GM23248 (cell line): ENCODE results near the gene SLC7A10. TPM values are rescaled to one million over a fixed set of nuclear protein-coding genes. Genes with fewer than 3 reads are reported as not detected.
"Not testable (repeated sequence)": the region's sequence is repeated elsewhere in the genome, so short reads cannot be mapped to it uniquely, and the experiment has no call there.

Experiments
- DNase-seq: peaks from one replicate; pipeline ENCODE4 v3.0.0-alpha.2; 2015
- H2AFZ ChIP-seq: fragments of 200-600 bp; sonication (generic); 2 replicates; pipeline ENCODE4 v1.6.1; 2016; ENCODE audit warnings: antibody characterized with exemption
- H3F3A ChIP-seq: fragments of 200-600 bp; sonication (generic); 2 replicates; pipeline ENCODE4 v1.6.1; 2016; ENCODE audit warnings: mild to moderate bottlenecking, antibody characterized with exemption, mixed run types; ENCODE audit not compliant: insufficient read depth
- H3K27ac ChIP-seq: fragments of 200-600 bp; sonication (generic); 2 replicates; pipeline ENCODE4 v1.5.1; 2016; ENCODE audit warnings: mild to moderate bottlenecking
- H3K27me3 ChIP-seq: fragments of 200-600 bp; sonication (generic); replicated peaks from 2 replicates; pipeline ENCODE4 v1.6.1; 2016; ENCODE audit warnings: mild to moderate bottlenecking; ENCODE audit not compliant: insufficient read depth
- H3K36me3 ChIP-seq: fragments of 200-600 bp; sonication (generic); 2 replicates; pipeline ENCODE4 v1.6.1; 2016; ENCODE audit warnings: low read depth, mild to moderate bottlenecking
- H3K4me1 ChIP-seq: fragments of 200-600 bp; sonication (generic); 2 replicates; pipeline ENCODE4 v1.6.1; 2016; ENCODE audit warnings: mild to moderate bottlenecking; ENCODE audit not compliant: insufficient read depth
- H3K4me2 ChIP-seq: fragments of 200-600 bp; sonication (generic); one replicate; pipeline ENCODE4 v1.6.1; 2016; ENCODE audit warnings: mild to moderate bottlenecking; ENCODE audit not compliant: unreplicated experiment
- H3K4me3 ChIP-seq: fragments of 200-600 bp; sonication (generic); 2 replicates; pipeline ENCODE4 v1.5.1; 2016; ENCODE audit warnings: mild to moderate bottlenecking
- H3K79me2 ChIP-seq: fragments of 200-600 bp; sonication (generic); 2 replicates; pipeline ENCODE4 v1.6.1; 2016; ENCODE audit warnings: mild to moderate bottlenecking; ENCODE audit not compliant: insufficient read depth
- H3K9ac ChIP-seq: fragments of 200-600 bp; sonication (generic); 2 replicates; pipeline ENCODE4 v1.6.1; 2016; ENCODE audit warnings: mild to moderate bottlenecking
- H3K9me2 ChIP-seq: fragments of 200-600 bp; sonication (generic); 2 replicates; pipeline ENCODE4 v1.6.1; 2016; ENCODE audit warnings: mixed run types, mild to moderate bottlenecking, moderate library complexity; ENCODE audit not compliant: insufficient read depth
- H3K9me3 ChIP-seq: fragments of 200-600 bp; sonication (generic); one replicate; pipeline ENCODE4 v1.6.1; 2017; ENCODE audit warnings: low read depth
- H4K20me1 ChIP-seq: fragments of 200-600 bp; sonication (generic); 2 replicates; pipeline ENCODE4 v1.6.0; 2016; ENCODE audit not compliant: insufficient read depth
- EZH2 ChIP-seq: fragments of 200-600 bp; sonication (generic); IDR thresholded peaks from 2 replicates; pipeline ENCODE4 v1.6.1; 2018; ENCODE audit warnings: antibody characterized with exemption, mild to moderate bottlenecking; ENCODE audit not compliant: insufficient read depth, poor library complexity, severe bottlenecking
- EZH2phosphoT487 ChIP-seq: fragments of 200-600 bp; sonication (generic); IDR thresholded peaks from 2 replicates; pipeline ENCODE4 v1.6.1; 2018; ENCODE audit warnings: antibody characterized with exemption, moderate library complexity, mild to moderate bottlenecking, low read depth; ENCODE audit not compliant: insufficient read depth
- WGBS, 2 experiments: methylation state at CpG; one replicate each; pipeline ENCODE4 v1.1.6; 2015 to 2017; ENCODE audit warnings: low lambda C conversion rate in 2 of 2, low coverage in 1 of 2; ENCODE audit errors: missing lambda C conversion rate in 2 of 2; 5-methylcytosine and 5-hydroxymethylcytosine counted together
- in situ Hi-C: fragments of 300-500 bp; cut with MboI; formaldehyde crosslinking; loops from 2 replicates; pipeline ENCODE4 v1.15.0; 2020
- polyA plus RNA-seq: library from polyadenylated mRNA; unstranded; fragments of >200 nt; fragmentation: Nextera tagmentation; extraction: Ambion mirVana; gene quantifications from 2 replicates; pipeline ENCODE4 v1.2.1, GENCODE V29; 2016
- total RNA-seq: library from RNA; depleted of rRNA; stranded (reverse); fragments of >200 nt; shearing (Covaris generic); gene quantifications from 2 replicates; pipeline ENCODE4 v1.2.3, GENCODE V29; 2014

Gene SLC7A10
- total and polyA plus RNA-seq, 2 experiments from 2014 or later = not detected

DNA sequence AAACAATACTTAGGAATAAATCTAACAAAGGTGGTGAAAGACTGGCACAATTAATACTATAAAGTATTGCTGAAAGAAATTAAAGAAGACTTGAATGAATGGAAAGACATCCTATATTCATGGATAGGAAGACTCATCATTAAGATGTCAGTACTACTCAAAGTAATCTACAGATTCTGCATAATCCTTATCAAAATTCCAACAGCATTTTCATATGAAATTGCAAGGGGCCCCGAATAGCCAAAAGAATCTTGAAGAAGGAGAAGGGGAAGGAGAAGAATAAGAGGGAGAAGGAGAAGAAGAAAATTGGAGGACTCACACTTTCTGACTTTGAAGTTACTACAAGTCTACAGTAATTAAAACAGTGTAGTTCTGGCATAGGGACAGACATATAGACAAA is 57.1 kb downstream of the SLC7A10 start:
- no peaks in the 10 kb centered on the region for H3K36me3 ChIP-seq
- H3K9me2 ChIP-seq = no peaks in the 10 kb centered on the region
- DNase-seq = no peak
- H3K79me2 ChIP-seq = no peaks in the 10 kb centered on the region
- no peak overlapping the region for H2AFZ ChIP-seq
- no peak overlapping the region for H3K9ac ChIP-seq
- H3K27me3 ChIP-seq = no peaks in the 10 kb centered on the region
- no peaks in the 10 kb centered on the region for H3K9me3 ChIP-seq
- H3K4me2 ChIP-seq = no peak overlapping the region
- peaks cover 3% of the 10 kb centered on the region; the same call in 1 of the 2 replicates for H3F3A ChIP-seq
- no peak overlapping the region for H3K27ac ChIP-seq
- no peak overlapping the region for H3K4me3 ChIP-seq
- in situ Hi-C loops = no loop called here
- H4K20me1 ChIP-seq = no peaks in the 10 kb centered on the region
- TF ChIP-seq EZH2 (no peak), EZH2phosphoT487 (no peak)
- 46 to 72% methylated on average over 1 of the region's 1 CpG for WGBS, 2 experiments
- peaks cover 8% of the 10 kb centered on the region for H3K4me1 ChIP-seq

DNA sequence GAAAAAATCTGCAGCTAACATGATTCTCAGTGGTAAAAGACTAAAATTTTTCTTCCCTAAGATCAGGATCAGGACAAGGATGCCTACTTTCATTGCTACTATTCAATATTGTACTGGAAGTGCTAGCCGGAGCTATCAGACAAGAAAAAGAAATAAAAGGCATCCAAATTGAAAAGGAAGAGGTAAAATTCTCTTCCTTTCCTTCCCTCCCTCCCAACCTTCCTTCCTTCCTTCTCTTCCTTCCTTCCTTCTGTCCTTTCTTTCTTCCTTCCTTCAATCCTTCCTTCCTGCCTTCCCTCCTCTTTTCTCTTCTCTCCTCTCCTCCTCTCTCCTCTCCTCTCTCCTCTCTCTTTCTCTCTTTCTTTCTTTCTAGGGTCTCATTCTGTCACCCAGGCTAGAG is 58.2 kb downstream of the SLC7A10 start:
- H3K36me3 ChIP-seq = no peaks in the 10 kb centered on the region
- H3F3A ChIP-seq = peaks cover 3% of the 10 kb centered on the region; the same call in 1 of the 2 replicates
- in situ Hi-C loops = no loop called here
- no peak for DNase-seq
- H3K27me3 ChIP-seq = no peaks in the 10 kb centered on the region
- no peak overlapping the region for H3K4me2 ChIP-seq
- H3K27ac ChIP-seq = no peak overlapping the region
- 88% methylated on average over 1 of the region's 1 CpG for WGBS, 2 experiments
- H4K20me1 ChIP-seq = no peaks in the 10 kb centered on the region
- H3K79me2 ChIP-seq = no peaks in the 10 kb centered on the region
- no peak overlapping the region for H3K9ac ChIP-seq
- H3K9me2 ChIP-seq = no peaks in the 10 kb centered on the region
- no peaks in the 10 kb centered on the region for H3K9me3 ChIP-seq
- TF ChIP-seq EZH2 (no peak), EZH2phosphoT487 (no peak)
- H3K4me3 ChIP-seq = no peak overlapping the region
- H3K4me1 ChIP-seq = peaks cover 8% of the 10 kb centered on the region
- no peak overlapping the region for H2AFZ ChIP-seq

GRCh38 chr19:33166037-33166436 is 59.6 kb downstream of the SLC7A10 start:
- H4K20me1 ChIP-seq, H3K9me2 ChIP-seq, H3K36me3 ChIP-seq, H3K27me3 ChIP-seq, H2AFZ ChIP-seq, H3K4me2 ChIP-seq, H3F3A ChIP-seq, H3K4me3 ChIP-seq, DNase-seq, H3K9ac ChIP-seq, H3K4me1 ChIP-seq, H3K79me2 ChIP-seq, H3K27ac ChIP-seq, in situ Hi-C loops, H3K9me3 ChIP-seq: not testable (repeated sequence)
- WGBS, 2 experiments = 47 to 50% methylated on average over 6 of the region's 6 CpGs

DNA sequence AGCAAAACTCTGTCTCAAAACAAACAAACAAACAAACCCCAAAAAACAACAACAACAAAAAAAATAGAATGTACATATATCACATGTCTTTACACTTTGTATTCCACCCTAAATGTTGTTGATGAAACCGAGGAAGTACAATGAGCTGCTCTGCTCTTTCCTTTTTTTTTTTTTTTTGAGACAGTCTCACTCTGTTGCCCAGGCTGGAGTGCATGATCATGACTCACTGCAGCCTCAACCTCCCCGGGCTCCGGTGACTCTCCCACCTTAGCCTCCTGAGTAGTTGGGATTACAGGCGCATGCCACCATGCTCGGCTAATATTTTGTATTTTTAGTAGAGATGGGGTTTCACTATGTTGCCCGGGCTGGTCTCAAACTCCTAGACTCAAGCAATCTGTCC is 62.2 kb downstream of the SLC7A10 start:
- H3K36me3 ChIP-seq = no peaks in the 10 kb centered on the region
- no peaks in the 10 kb centered on the region for H4K20me1 ChIP-seq
- H3K9me3 ChIP-seq = no peaks in the 10 kb centered on the region
- H3K4me2 ChIP-seq = no peak overlapping the region
- H2AFZ ChIP-seq = no peak overlapping the region
- H3K79me2 ChIP-seq = no peaks in the 10 kb centered on the region
- H3K4me1 ChIP-seq = no peaks in the 10 kb centered on the region
- H3K27ac ChIP-seq = no peak overlapping the region
- no peaks in the 10 kb centered on the region for H3K27me3 ChIP-seq
- no peak for TF ChIP-seq EZH2
- TF ChIP-seq EZH2phosphoT487 = no peak
- DNase-seq = no peak
- H3K9ac ChIP-seq = no peak overlapping the region
- no peak overlapping the region for H3K4me3 ChIP-seq
- H3F3A ChIP-seq = no peaks in the 10 kb centered on the region
- in situ Hi-C loops = no loop called here
- WGBS, 2 experiments = 82 to 89% methylated on average over 6 of the region's 6 CpGs
- H3K9me2 ChIP-seq = no peaks in the 10 kb centered on the region

- Histone ChIP-seq H3K4me2 (no peak overlapping the region), H3K27ac (no peak overlapping the region), H4K20me1 (no peaks in the 10 kb centered on the region), H3K9me2 (no peaks in the 10 kb centered on the region), H3F3A (no peaks in the 10 kb centered on the region), H2AFZ (no peak overlapping the region), H3K27me3 (no peaks in the 10 kb centered on the region), H3K4me3 (no peak overlapping the region), H3K4me1 (no peaks in the 10 kb centered on the region), H3K79me2 (no peaks in the 10 kb centered on the region), H3K9ac (no peak overlapping the region), H3K9me3 (no peaks in the 10 kb centered on the region), H3K36me3 (no peaks in the 10 kb centered on the region)
- 61 to 79% methylated on average over 4 of the region's 4 CpGs for WGBS, 2 experiments
- TF ChIP-seq EZH2phosphoT487 (no peak), EZH2 (no peak)
- in situ Hi-C loops = no loop called here
- no peak for DNase-seq
Observed at GRCh38 chr19:33161201-33161600, 64.4 kb downstream of the SLC7A10 start.
